ENCODE results near the gene HES1. TPM values are rescaled to one million over a fixed set of nuclear protein-coding genes. Genes with fewer than 3 reads are reported as not detected.

The HES1 gene
- total and polyA plus RNA-seq, 5 donors from 2014 or later, result 0.17 to 10.5 (median 0.71) TPM; not detected in 2

- Mint-ChIP-seq H3K36me3 (no peaks in the 10 kb centered on the region), H3K27ac (no peak overlapping the region), H3K4me3 (no peak overlapping the region), H3K9me3 (no peaks in the 10 kb centered on the region), H3K27me3 (peaks cover 26% of the 10 kb centered on the region), H3K4me1 (no peaks in the 10 kb centered on the region)
- Histone ChIP-seq H3K4me1 (ENCODE audit: control insufficient read depth, insufficient read depth, low read length, poor library complexity, severe bottlenecking) (no peaks in the 10 kb centered on the region), H3K27ac (ENCODE audit: insufficient read depth, low read length, poor library complexity, severe bottlenecking) (no peak overlapping the region), H3K4me3 (ENCODE audit: low read depth, low read length) (no peak overlapping the region), H3K27me3 (ENCODE audit: control insufficient read depth, insufficient read depth, low read length) (no peaks in the 10 kb centered on the region), H3K36me3 (ENCODE audit: control insufficient read depth, insufficient read depth, low read length) (no peaks in the 10 kb centered on the region), H3K9me3 (ENCODE audit: control insufficient read depth in 2 of 2, low read length in 2 of 2) (no peaks in the 10 kb centered on the region)
- no peak for ATAC-seq (ENCODE audit: low read depth in 2 of 2)
- no peak for DNase-seq
These were observed 44.6 kb downstream of the HES1 start for GRCh38 chr3:194180570-194180969.

GRCh38 chr3:194181612-194182529, 45.9 kb downstream of the HES1 start:
- Histone ChIP-seq H3K9me3 (ENCODE audit: control insufficient read depth in 2 of 2, low read length in 2 of 2) (no peaks in the 10 kb centered on the region), H3K4me1 (ENCODE audit: control insufficient read depth, insufficient read depth, low read length, poor library complexity, severe bottlenecking) (no peaks in the 10 kb centered on the region), H3K4me3 (ENCODE audit: low read depth, low read length) (no peak overlapping the region), H3K27ac (ENCODE audit: insufficient read depth, low read length, poor library complexity, severe bottlenecking) (no peak overlapping the region), H3K27me3 (ENCODE audit: control insufficient read depth, insufficient read depth, low read length) (no peaks in the 10 kb centered on the region), H3K36me3 (ENCODE audit: control insufficient read depth, insufficient read depth, low read length) (no peaks in the 10 kb centered on the region)
- H3K36me3 Mint-ChIP-seq, result no peaks in the 10 kb centered on the region
- H3K27me3 Mint-ChIP-seq, result peaks cover 20% of the 10 kb centered on the region
- DNase-seq (no peak), ATAC-seq (ENCODE audit: low read depth in 2 of 2) (no peak)
- H3K27ac Mint-ChIP-seq, result peak overlapping the region in 1 of 3 donors; percentile 52
- H3K9me3 Mint-ChIP-seq, result no peaks in the 10 kb centered on the region
- no peak overlapping the region for H3K4me3 Mint-ChIP-seq
- no peaks in the 10 kb centered on the region for H3K4me1 Mint-ChIP-seq

- H3K36me3 ChIP-seq (ENCODE audit: control insufficient read depth, insufficient read depth, low read length), result no peaks in the 10 kb centered on the region
- H3K27ac Mint-ChIP-seq, result no peak overlapping the region
- no peak overlapping the region for H3K27ac ChIP-seq (ENCODE audit: insufficient read depth, low read length, poor library complexity, severe bottlenecking)
- no peaks in the 10 kb centered on the region for H3K9me3 ChIP-seq (ENCODE audit: control insufficient read depth in 2 of 2, low read length in 2 of 2)
- DNase-seq (no peak), ATAC-seq (ENCODE audit: low read depth in 2 of 2) (no peak)
- H3K4me1 ChIP-seq (ENCODE audit: control insufficient read depth, insufficient read depth, low read length, poor library complexity, severe bottlenecking), result no peaks in the 10 kb centered on the region
- H3K9me3 Mint-ChIP-seq, result no peaks in the 10 kb centered on the region
- H3K4me3 ChIP-seq (ENCODE audit: low read depth, low read length), result no peak overlapping the region
- peaks cover 20% of the 10 kb centered on the region for H3K27me3 Mint-ChIP-seq
- H3K4me1 Mint-ChIP-seq, result peaks cover 0 to 2% (median under 1%) of the 10 kb centered on the region in 4 donors
- H3K36me3 Mint-ChIP-seq, result no peaks in the 10 kb centered on the region
- H3K27me3 ChIP-seq (ENCODE audit: control insufficient read depth, insufficient read depth, low read length), result no peaks in the 10 kb centered on the region
- no peak overlapping the region for H3K4me3 Mint-ChIP-seq
These were observed 47.3 kb downstream of the HES1 start for GRCh38 chr3:194183271-194183670.

- peaks cover 0 to 2% (median under 1%) of the 10 kb centered on the region in 4 donors for H3K4me1 Mint-ChIP-seq
- H3K27ac Mint-ChIP-seq, result peak overlapping the region in 2 of 3 donors; percentile 28 to 39
- no peak for ATAC-seq (ENCODE audit: low read depth in 2 of 2)
- Histone ChIP-seq H3K27me3 (ENCODE audit: control insufficient read depth, insufficient read depth, low read length) (no peaks in the 10 kb centered on the region), H3K36me3 (ENCODE audit: control insufficient read depth, insufficient read depth, low read length) (no peaks in the 10 kb centered on the region), H3K27ac (ENCODE audit: insufficient read depth, low read length, poor library complexity, severe bottlenecking) (no peak overlapping the region), H3K9me3 (ENCODE audit: control insufficient read depth in 2 of 2, low read length in 2 of 2) (no peaks in the 10 kb centered on the region), H3K4me3 (ENCODE audit: low read depth, low read length) (no peak overlapping the region), H3K4me1 (ENCODE audit: control insufficient read depth, insufficient read depth, low read length, poor library complexity, severe bottlenecking) (no peaks in the 10 kb centered on the region)
- no peaks in the 10 kb centered on the region for H3K9me3 Mint-ChIP-seq
- DNase-seq, result no peak
- H3K4me3 Mint-ChIP-seq, result no peak overlapping the region
- no peaks in the 10 kb centered on the region for H3K36me3 Mint-ChIP-seq
- H3K27me3 Mint-ChIP-seq, result peaks cover 17% of the 10 kb centered on the region
These were observed 48.4 kb downstream of the HES1 start for GRCh38 chr3:194184265-194184751.

GRCh38 chr3:194184801-194185200, 48.9 kb downstream of the HES1 start:
- Mint-ChIP-seq H3K27me3 (peaks cover 16% of the 10 kb centered on the region), H3K4me3 (no peak overlapping the region), H3K9me3 (no peaks in the 10 kb centered on the region), H3K4me1 (peaks cover 0 to 2% (median under 1%) of the 10 kb centered on the region in 4 donors), H3K36me3 (no peaks in the 10 kb centered on the region), H3K27ac (peak overlapping the region in 1 of 3 donors; percentile 28)
- Histone ChIP-seq H3K4me1 (ENCODE audit: control insufficient read depth, insufficient read depth, low read length, poor library complexity, severe bottlenecking) (no peaks in the 10 kb centered on the region), H3K4me3 (ENCODE audit: low read depth, low read length) (no peak overlapping the region), H3K36me3 (ENCODE audit: control insufficient read depth, insufficient read depth, low read length) (no peaks in the 10 kb centered on the region), H3K27me3 (ENCODE audit: control insufficient read depth, insufficient read depth, low read length) (no peaks in the 10 kb centered on the region), H3K9me3 (ENCODE audit: control insufficient read depth in 2 of 2, low read length in 2 of 2) (no peaks in the 10 kb centered on the region), H3K27ac (ENCODE audit: insufficient read depth, low read length, poor library complexity, severe bottlenecking) (no peak overlapping the region)
- ATAC-seq (ENCODE audit: low read depth in 2 of 2) (no peak), DNase-seq (no peak)

GRCh38 chr3:194185221-194185620, 49.3 kb downstream of the HES1 start:
- Histone ChIP-seq H3K27ac (ENCODE audit: insufficient read depth, low read length, poor library complexity, severe bottlenecking) (no peak overlapping the region), H3K27me3 (ENCODE audit: control insufficient read depth, insufficient read depth, low read length) (no peaks in the 10 kb centered on the region), H3K4me1 (ENCODE audit: control insufficient read depth, insufficient read depth, low read length, poor library complexity, severe bottlenecking) (no peaks in the 10 kb centered on the region), H3K4me3 (ENCODE audit: low read depth, low read length) (no peak overlapping the region), H3K9me3 (ENCODE audit: control insufficient read depth in 2 of 2, low read length in 2 of 2) (no peaks in the 10 kb centered on the region), H3K36me3 (ENCODE audit: control insufficient read depth, insufficient read depth, low read length) (no peaks in the 10 kb centered on the region)
- Mint-ChIP-seq H3K9me3 (no peaks in the 10 kb centered on the region), H3K4me3 (no peak overlapping the region), H3K27me3 (peaks cover 16% of the 10 kb centered on the region), H3K36me3 (no peaks in the 10 kb centered on the region), H3K27ac (no peak overlapping the region), H3K4me1 (peaks cover 0 to 2% (median under 1%) of the 10 kb centered on the region in 4 donors)
- ATAC-seq (ENCODE audit: low read depth in 2 of 2) (no peak), DNase-seq (no peak)

GRCh38 chr3:194187233-194187944, 51.4 kb downstream of the HES1 start:
- H3K36me3 Mint-ChIP-seq, result no peaks in the 10 kb centered on the region
- H3K27ac Mint-ChIP-seq, result no peak overlapping the region
- Histone ChIP-seq H3K36me3 (ENCODE audit: control insufficient read depth, insufficient read depth, low read length) (no peaks in the 10 kb centered on the region), H3K27me3 (ENCODE audit: control insufficient read depth, insufficient read depth, low read length) (no peaks in the 10 kb centered on the region), H3K4me3 (ENCODE audit: low read depth, low read length) (no peak overlapping the region), H3K4me1 (ENCODE audit: control insufficient read depth, insufficient read depth, low read length, poor library complexity, severe bottlenecking) (no peaks in the 10 kb centered on the region), H3K9me3 (ENCODE audit: control insufficient read depth in 2 of 2, low read length in 2 of 2) (no peaks in the 10 kb centered on the region), H3K27ac (ENCODE audit: insufficient read depth, low read length, poor library complexity, severe bottlenecking) (no peak overlapping the region)
- H3K27me3 Mint-ChIP-seq, result peaks cover 13% of the 10 kb centered on the region
- peaks cover 0 to 2% (median under 1%) of the 10 kb centered on the region in 4 donors for H3K4me1 Mint-ChIP-seq
- DNase-seq, result peak in 1 of 3 donors; percentile 26
- H3K9me3 Mint-ChIP-seq, result no peaks in the 10 kb centered on the region
- no peak overlapping the region for H3K4me3 Mint-ChIP-seq
- ATAC-seq (ENCODE audit: low read depth in 2 of 2), result no peak

Measured in CD4-positive, CD25-positive, alpha-beta regulatory T cell (primary cell).